Cerebellar cortex (tissue), 1 donor: ENCODE data around the gene ABTB2.

ENCODE experiments used
- DNase-seq: peaks from one replicate; pipeline ENCODE4 v3.0.0-alpha.2; 2015; ENCODE audit warnings: low spot score

Gene ABTB2

DNA sequence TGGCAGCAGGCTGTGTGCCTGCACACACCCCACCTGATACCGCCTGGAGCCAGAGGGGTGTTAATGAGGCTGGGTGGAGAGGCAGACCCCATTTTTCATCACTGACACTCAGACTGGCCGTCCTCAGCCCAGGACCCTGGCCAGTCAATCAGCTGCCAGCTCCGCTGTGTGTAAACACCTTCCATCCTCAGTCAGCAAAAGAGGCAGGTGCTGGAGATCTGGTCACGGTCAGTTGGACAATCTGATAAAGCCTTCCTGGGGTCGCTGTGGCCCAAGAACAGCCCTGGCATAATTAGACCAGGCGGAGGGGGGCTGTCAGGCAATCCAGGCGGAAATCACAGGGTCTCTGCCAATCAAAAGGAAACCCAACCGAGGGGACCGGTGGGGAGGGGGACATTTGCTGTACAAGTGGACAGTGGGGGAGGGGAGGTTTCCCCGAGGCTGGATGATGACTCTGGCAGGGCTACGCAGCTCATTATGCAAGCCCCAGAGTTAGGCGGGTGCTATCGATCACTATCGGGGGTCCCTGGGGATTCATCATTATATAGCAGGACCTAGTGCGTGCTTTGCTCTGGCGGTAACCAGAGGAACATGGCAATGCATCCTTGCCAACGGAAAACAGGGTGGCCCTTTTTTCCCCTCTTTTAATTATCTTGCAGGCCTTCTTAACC is 72.9 kb downstream of the ABTB2 start:
- no peak for DNase-seq

DNA sequence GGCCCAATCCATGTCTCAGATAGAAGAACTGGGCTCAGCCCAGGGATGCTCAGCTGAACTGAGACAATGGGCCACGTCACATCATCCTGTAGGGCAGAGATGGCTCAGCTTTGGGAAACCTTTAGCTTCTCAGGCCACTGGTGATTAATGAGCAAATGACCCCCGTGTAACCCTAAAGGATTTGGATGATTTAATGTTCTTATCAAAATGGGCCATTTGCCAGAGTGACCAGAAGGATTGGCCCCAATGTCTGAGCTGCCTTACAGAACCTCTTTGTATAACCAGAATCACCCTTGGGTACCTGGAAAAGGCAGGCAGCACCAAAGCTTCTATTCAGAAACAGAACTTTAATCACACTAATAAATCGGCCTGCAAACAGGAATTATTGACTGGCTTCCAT is 73.7 kb downstream of the ABTB2 start:
- no peak for DNase-seq

- DNase-seq: no peak
Observed at GRCh38 chr11:34280945-34281872, 76.6 kb downstream of the ABTB2 start.

- DNase-seq: no peak
Observed at GRCh38 chr11:34278693-34279297, 79.0 kb downstream of the ABTB2 start.

DNA sequence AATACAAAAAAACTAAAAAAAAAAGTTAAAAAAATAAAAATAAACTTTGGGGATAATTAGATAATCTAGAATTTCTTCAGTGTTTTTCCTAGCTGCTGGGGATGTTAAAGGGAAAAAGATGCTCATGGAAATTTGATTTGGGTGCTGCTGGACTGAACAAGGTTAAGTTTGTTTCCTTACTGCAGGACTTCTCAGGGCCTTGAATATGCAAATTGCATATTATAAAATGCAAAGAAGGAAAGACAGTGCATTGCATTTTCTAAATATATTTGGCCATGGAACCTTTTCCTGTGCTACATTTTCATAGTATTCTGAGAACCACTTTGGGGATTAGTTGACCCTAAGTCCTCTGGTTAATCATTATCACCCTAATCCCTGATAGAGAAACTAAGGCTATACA is 79.6 kb downstream of the ABTB2 start:
- no peak for DNase-seq

- no peak for DNase-seq
Observed at GRCh38 chr11:34277171-34277570, 80.6 kb downstream of the ABTB2 start.

DNA sequence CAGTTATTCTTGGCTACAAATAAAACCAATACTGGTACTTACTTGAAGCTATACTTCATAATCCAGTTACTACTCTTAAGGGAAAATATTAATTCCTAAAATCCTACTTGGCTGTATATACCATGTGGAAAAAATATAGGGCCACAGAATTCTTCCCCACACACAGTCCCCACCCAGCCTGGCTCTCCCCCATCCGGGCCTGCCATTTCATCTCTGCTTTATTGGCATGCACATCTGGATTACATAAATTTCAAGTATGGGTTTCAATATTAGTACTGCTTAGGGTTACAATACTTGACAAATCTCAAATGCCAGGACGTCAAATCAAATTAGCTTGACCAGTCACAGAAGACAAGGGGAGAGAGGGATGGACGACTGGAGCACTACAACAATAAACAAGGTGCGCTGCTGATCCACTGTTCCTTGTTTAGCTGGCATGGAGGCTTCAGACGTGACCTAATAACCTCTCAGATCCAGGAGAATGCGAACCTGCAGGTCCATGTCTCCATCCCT is 81.4 kb downstream of the ABTB2 start:
- no peak for DNase-seq

DNA sequence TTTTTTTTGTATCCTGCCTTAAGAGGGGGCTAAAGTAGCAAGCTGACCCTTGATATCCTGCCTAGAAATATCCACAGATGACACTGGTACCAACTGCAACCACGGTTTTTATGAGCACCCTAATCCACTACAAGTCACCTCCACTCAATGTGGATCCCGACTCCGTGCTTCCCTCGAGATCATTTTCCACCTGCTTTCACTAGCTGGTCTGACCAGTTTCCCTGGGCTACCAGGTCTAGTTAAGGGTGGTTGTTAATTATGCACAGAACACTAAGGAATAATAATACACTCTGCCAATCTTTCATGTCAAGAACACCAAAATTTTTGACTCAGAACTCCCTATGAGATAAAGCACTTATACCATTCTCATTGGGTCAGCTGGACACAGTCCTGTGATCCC is 82.3 kb downstream of the ABTB2 start:
- no peak for DNase-seq

- peak; percentile 23 for DNase-seq
Observed at GRCh38 chr11:34274712-34275398, 83.0 kb downstream of the ABTB2 start.

DNA sequence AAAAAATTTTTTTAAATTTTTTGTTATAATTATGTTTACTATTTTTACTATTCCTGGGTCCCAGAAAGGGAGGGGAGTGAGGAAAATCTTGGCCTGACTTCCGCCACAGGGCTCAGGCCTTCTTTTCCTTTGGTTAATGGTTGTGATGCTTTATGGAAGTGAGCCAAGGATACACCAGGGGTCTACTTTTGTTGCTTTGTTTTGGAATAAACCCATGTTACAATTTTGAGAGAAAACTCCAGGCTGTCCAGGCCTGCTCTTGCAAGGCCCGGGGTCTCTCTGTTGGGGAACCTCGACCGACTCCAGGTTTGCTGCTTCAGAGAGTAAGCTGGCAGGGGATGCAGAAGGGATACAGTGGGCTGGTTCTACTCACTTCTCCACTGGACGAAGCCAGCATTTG is 84.7 kb downstream of the ABTB2 start:
- no peak for DNase-seq

- no peak for DNase-seq
Observed at GRCh38 chr11:34271727-34272126, 86.1 kb downstream of the ABTB2 start.

- DNase-seq: no peak
Observed at GRCh38 chr11:34270711-34271110, 87.1 kb downstream of the ABTB2 start.

GRCh38 chr11:34269694-34270245 is 88.0 kb downstream of the ABTB2 start:
- no peak for DNase-seq

DNA sequence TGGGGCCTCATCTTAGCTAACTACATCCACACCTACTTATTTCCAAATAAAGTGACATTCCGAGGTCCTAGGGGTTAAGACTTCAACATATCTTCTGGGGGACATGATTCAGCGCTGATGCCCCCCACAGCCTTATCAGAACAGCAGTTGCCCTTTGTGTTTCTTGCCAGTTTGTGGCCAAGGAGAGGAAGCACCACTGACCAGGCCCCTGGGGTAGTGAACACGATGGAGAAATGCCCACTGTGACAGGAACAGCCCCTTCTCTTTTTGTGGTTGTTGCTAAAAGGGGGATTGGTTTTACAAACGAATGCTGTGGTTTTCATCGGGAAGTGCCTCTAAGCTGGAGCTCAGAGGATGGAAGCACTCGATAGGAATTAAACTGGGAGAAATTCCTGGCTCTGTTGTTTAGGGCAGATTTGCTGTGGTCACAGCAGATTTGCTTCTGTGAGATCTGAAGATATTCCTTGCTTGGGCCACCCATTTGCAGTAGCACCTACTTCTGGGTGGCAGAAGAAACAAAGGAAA is 88.8 kb downstream of the ABTB2 start:
- DNase-seq: no peak

GRCh38 chr11:34267417-34267816 is 90.4 kb downstream of the ABTB2 start:
- no peak for DNase-seq

GRCh38 chr11:34267013-34267412 is 90.8 kb downstream of the ABTB2 start:
- no peak for DNase-seq

GRCh38 chr11:34266090-34266912 is 91.5 kb downstream of the ABTB2 start:
- DNase-seq: no peak

DNA sequence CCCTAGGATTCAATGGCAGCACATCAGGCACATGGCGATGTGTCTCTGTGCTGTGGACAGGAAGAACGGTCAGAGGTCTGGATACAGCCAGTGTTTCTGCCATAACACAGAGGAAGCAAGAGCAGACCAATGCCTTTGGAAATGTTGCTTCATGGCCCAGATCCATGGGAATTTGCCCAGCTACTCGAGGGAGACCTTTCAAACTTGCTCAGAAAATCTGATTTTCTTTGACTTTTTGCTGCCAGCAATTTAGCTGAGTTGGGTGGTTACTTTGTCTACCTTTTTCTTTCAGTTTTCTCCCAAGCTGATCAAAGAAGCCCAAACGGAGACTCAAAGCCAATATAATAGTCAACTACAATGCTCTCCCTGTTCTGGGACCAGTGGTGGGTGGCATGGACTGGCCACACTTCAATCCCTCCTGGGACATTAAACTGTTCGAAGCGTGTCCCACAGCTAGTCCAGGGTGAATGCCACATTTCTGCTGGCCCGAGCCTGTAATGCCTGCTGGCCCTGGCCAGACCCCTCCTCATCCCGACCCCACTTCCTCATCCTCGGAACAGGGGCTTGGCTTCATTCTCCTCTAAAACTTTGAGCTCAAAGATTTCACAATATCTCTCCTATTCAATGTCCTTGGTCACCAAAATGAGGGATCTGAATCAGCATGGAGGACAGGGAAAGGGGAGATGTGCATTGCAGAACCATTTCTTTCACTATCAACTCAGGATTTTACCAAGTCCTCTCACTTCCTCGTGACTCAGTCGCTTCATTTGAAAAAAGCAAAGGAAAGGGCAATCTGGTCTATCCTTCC is 93.3 kb downstream of the ABTB2 start:
- no peak for DNase-seq

GRCh38 chr11:34263441-34264091 is 94.2 kb downstream of the ABTB2 start:
- no peak for DNase-seq
